Kidney (tissue), 14 donors: Measurements from ENCODE around the gene CFAP91. TPM values are rescaled to one million over a fixed set of nuclear protein-coding genes. Genes with fewer than 3 reads are reported as not detected.

Source experiments
- DNase-seq, 5 donors: peaks; one replicate each; pipeline ENCODE4 v3.0.0-alpha.2; 2013 to 2020
- FAIRE-seq: peaks from 2 replicates; lab custom pipeline; 2012; peaks lifted over from hg19 to GRCh38; lab: Jason Lieb, UNC
- H3K27ac ChIP-seq, 2 donors: one replicate each; pipeline ENCODE4 v1.7.0; 2013; ENCODE audit warnings: low read depth in 2 of 2, low read length in 2 of 2, inconsistent platforms in 1 of 2
- H3K27me3 ChIP-seq: one replicate; pipeline ENCODE4 v1.7.1; 2013; ENCODE audit warnings: low read length, inconsistent platforms; ENCODE audit not compliant: control insufficient read depth, insufficient read depth
- H3K36me3 ChIP-seq, 3 donors: one replicate each; pipeline versions ENCODE4 v1.7.0 to v1.7.1; 2013; ENCODE audit warnings: low read length in 3 of 3, control low read depth in 1 of 3, inconsistent platforms in 1 of 3; ENCODE audit not compliant: insufficient read depth in 3 of 3, control insufficient read depth in 2 of 3
- H3K4me1 ChIP-seq, 3 donors: one replicate each; pipeline versions ENCODE4 v1.7.0 to v1.7.1; 2013; ENCODE audit warnings: low read length in 3 of 3, inconsistent platforms in 1 of 3, low read depth in 1 of 3; ENCODE audit not compliant: control insufficient read depth in 2 of 3, insufficient read depth in 2 of 3
- H3K4me3 ChIP-seq, 3 donors: one replicate each; pipeline versions ENCODE4 v1.7.0 to v1.8.1; 2013; ENCODE audit warnings: low read length in 3 of 3, control low read depth in 1 of 3, inconsistent platforms in 1 of 3
- H3K9ac ChIP-seq, 3 donors: one replicate each; pipeline versions ENCODE4 v1.7.0 to v1.7.1; 2013; ENCODE audit warnings: low read length in 3 of 3, control low read depth in 1 of 3, inconsistent platforms in 1 of 3
- H3K9me3 ChIP-seq, 3 donors: one replicate each; pipeline versions ENCODE4 v1.7.0 to v1.7.1; 2013; ENCODE audit warnings: low read length in 3 of 3, control low read depth in 1 of 3, inconsistent platforms in 1 of 3; ENCODE audit not compliant: control insufficient read depth in 2 of 3, insufficient read depth in 1 of 3
- intact Hi-C: fragments of 100-400 bp; cut with DNase I; formaldehyde crosslinking; loops from one replicate; pipeline ENCODE4 v1.11.1; 2022
- polyA plus RNA-seq: library from polyadenylated mRNA; stranded (reverse); fragments of 350-450 nt; fragmentation: Illumina TruSeq; extraction: RNeasy Lipid Tissue Mini Kit (QIAGEN cat#74804); gene quantifications from one replicate; pipeline ENCODE4 v1.2.3, GENCODE V29; 2014; ENCODE audit warnings: low read depth, low replicate concordance; ENCODE audit not compliant: insufficient read depth
- total RNA-seq: library from RNA; stranded (reverse); fragmentation: NEBNext Ultra II Directional; extraction: Animal tissue kit (Norgen Biotek cat#: 25700); gene quantifications from one replicate; pipeline ENCODE4 v1.2.1, GENCODE V29; 2021
- TF ChIP-seq, protein P1 (sequence below): IDR thresholded peaks from 3 replicates; pipeline ENCODE4 v1.5.1; 2012; ENCODE audit warnings: mild to moderate bottlenecking, moderate library complexity, borderline replicate concordance; ENCODE audit not compliant: insufficient read depth; ENCODE audit errors: extremely low read depth
- donor health status: control.
- donor health status: control.
- donor health status: control.
- donor health status: control.
- donor health status: control.
- donor health status: DM: yes; HTN: yes; CAD: no.
- donor health status: Normal renal cell carcinoma (clear cell type).

CFAP91 gene
- total and polyA plus RNA-seq, 2 donors from 2014 or later, result 4.7 to 14.1 TPM

DNA sequence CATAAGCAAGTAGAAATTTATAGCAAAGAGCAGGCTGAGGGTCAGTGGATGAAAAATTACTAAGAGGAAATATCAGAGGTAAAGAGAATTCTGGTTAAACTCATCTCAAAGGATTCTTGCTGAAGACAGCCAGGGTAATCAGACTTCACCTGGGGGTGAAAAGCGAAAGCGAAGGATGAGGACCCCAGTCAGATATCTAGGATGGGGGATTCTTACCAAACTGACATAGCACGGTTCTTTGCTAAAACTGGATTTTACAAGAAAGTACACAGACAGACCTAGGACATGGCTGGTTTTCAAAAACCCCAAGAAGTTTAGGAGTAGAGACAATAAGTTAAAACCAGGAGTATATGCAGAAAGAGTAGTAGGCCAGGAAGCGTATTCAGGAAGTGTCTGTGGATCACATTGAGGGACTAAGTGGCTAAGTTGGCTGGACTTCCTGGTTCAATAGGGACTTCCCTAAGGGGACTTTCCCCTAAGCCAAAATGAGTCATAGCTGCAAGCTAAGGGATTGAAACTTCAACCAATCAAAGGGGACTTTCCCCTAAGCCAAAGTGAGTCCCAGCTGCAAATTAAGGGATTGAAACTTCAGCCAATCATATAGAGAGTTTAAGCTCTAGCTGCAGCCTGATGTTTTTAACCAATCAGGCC, 2.4 kb upstream of the CFAP91 start:
- intact Hi-C loops, result no loop called here

GRCh38 chr3:119700920-119701734, 1.7 kb upstream of the CFAP91 start:
- no peak for DNase-seq
- Histone ChIP-seq H3K27me3 (no peaks in the 10 kb centered on the region), H3K9ac (no peak overlapping the region), H3K9me3 (no peaks in the 10 kb centered on the region), H3K36me3 (no peaks in the 10 kb centered on the region), H3K4me1 (peaks cover 0 to 4% (median 2%) of the 10 kb centered on the region in 3 donors), H3K4me3 (no peak overlapping the region), H3K27ac (no peak overlapping the region)
- intact Hi-C loops, result no loop called here
- TF ChIP-seq, protein P1, sequence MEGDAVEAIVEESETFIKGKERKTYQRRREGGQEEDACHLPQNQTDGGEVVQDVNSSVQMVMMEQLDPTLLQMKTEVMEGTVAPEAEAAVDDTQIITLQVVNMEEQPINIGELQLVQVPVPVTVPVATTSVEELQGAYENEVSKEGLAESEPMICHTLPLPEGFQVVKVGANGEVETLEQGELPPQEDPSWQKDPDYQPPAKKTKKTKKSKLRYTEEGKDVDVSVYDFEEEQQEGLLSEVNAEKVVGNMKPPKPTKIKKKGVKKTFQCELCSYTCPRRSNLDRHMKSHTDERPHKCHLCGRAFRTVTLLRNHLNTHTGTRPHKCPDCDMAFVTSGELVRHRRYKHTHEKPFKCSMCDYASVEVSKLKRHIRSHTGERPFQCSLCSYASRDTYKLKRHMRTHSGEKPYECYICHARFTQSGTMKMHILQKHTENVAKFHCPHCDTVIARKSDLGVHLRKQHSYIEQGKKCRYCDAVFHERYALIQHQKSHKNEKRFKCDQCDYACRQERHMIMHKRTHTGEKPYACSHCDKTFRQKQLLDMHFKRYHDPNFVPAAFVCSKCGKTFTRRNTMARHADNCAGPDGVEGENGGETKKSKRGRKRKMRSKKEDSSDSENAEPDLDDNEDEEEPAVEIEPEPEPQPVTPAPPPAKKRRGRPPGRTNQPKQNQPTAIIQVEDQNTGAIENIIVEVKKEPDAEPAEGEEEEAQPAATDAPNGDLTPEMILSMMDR, result no peak
- no peak for FAIRE-seq

More for the DNA sequence above, 2.4 kb upstream of the CFAP91 start:
- H3K4me1 ChIP-seq, result peaks cover 0 to 4% (median 2%) of the 10 kb centered on the region in 3 donors
- no peak overlapping the region for H3K4me3 ChIP-seq
- no peaks in the 10 kb centered on the region for H3K9me3 ChIP-seq
- peak overlapping the region in 1 of 2 donors; percentile 27 for H3K27ac ChIP-seq
- FAIRE-seq, result no peak
- TF ChIP-seq, protein P1, result no peak
- H3K27me3 ChIP-seq, result no peaks in the 10 kb centered on the region
- no peaks in the 10 kb centered on the region for H3K36me3 ChIP-seq
- H3K9ac ChIP-seq, result no peak overlapping the region
- no peak for DNase-seq

- Histone ChIP-seq H3K27me3 (no peaks in the 10 kb centered on the region), H3K36me3 (no peaks in the 10 kb centered on the region), H3K9ac (peak overlapping the region in 2 of 3 donors; percentile 61 to 62), H3K4me1 (peaks cover 0 to 4% (median 2%) of the 10 kb centered on the region in 3 donors), H3K27ac (no peak overlapping the region), H3K4me3 (peak overlapping the region; percentile 71 to 85 (median 79)), H3K9me3 (no peaks in the 10 kb centered on the region)
- DNase-seq (peak in 3 of 5 donors; percentile 13 to 69 (median 54)), FAIRE-seq (no peak)
- TF ChIP-seq, protein P1, result no peak
- intact Hi-C loops, result no loop called here
These were observed 1.2 kb downstream of the CFAP91 start for GRCh38 chr3:119703820-119704531.
